Jurkat, Clone E6-1 (cell line): ENCODE results near the gene NCKIPSD.

ENCODE experiments used
- DNase-seq: peaks from one replicate; pipeline ENCODE4 v3.0.0-alpha.2; 2011; ENCODE audit warnings: low read depth, low spot score
- H3K4me3 ChIP-seq: 2 replicates; pipeline ENCODE4 v1.5.1; 2011; ENCODE audit warnings: mild to moderate bottlenecking, low read length, control low read depth, moderate library complexity

The NCKIPSD gene

DNA sequence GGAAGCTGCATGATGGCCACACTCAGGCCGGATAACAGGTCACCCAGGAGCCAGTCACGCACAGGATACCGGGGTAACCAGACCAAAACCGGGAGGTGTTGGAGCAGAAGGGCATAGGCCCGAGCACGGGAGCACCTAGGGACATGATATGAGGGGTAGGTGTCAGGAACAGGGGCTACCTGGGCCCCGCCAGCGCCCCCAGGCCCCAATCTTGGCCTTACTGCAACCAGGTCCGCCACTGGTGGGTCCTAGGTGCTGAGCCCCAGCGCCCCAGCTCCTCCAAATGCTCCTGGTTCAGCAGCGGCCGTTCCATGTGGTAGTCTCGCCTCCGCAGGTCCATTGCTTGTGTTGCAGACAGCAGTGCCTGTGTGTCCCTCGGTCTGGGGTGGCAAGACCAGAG lies 52.5 kb downstream of the NCKIPSD start:
- H3K4me3 ChIP-seq = no peak overlapping the region
- DNase-seq = no peak

DNA sequence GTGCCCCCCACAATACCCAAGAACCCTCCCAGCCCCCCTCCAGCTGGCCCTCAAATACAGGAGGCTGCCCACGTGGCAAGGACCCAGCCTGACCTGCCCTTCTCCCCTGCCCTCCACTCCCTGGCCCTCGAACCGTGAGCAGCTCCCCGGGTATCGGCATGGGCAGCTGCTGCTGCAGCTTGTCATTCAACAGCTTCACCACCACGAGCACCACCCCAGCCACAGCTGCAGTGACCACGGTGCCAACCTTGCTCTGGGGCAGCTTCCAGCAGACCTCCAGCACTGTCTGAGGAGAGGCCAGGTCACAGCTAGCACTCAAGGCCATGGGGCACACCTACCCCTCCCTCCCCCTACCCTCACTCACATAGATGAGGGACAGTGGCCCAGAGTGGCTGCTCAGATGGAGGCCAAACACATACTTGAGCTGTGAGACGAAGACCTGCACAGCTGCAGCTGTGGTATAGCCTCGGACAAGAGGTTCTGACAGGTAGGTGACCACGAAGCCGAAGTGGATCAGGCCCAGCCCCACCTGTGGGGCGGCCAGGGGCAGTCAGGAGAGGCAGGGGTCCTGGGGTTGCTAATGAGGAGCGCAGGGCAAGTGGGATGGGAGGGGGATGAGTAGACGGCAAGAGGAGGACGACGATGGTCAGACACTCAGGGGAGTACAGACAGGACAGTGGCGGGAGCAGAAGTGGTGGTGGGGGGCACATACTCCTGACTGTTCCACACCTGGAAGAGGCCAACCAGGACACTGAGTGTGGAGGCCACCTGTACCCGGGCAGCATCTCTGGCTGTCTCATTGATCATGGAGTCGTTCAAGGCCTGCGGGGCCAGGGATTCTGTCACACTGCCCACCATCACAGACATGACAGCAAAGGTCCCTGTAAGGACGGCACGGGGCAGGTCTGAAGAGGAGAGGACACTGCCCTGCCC lies 53.9 kb downstream of the NCKIPSD start:
- DNase-seq = no peak

DNA sequence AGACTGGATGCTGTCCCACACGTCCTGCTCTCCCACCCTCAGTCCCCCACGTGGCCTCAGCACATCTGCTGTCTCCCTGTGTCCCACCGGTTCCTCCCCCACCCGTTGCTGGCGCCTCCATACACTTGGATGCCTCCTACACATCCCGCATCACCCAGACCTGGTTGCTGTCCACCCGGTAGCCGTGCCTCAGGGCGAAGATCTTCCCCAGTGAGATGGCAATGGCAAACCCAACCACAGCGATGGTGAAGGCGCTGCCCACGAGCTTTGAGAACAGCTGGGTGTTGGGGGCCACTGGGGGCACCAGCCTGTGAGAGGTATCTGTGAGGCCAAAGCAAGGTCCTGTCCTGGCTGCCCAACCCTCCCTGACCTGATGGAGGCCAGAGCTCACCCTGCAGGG lies 54.9 kb downstream of the NCKIPSD start:
- no peak for DNase-seq
- no peak overlapping the region for H3K4me3 ChIP-seq

More for the DNA sequence above, 53.9 kb downstream of the NCKIPSD start:
- no peak overlapping the region for H3K4me3 ChIP-seq

DNA sequence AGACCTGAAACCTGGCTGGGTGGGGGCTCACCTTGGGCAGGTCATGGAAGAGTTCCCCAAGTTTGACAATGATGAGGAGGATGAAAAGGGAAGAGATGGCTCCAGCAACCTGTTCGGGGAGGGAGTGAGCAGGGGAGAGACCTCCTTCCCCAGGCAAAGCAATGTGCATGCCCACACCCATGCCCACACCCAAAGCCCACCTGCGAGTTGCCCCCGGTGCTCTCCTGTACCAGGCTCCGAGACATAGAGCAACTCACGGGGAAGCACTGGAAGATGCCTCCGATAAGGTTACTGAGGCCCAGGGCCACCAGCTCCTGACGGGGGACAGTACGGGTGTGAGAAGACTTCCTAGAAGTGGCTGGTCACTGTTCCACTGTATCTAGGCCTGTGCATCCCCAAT lies 55.3 kb downstream of the NCKIPSD start:
- DNase-seq = no peak
- no peak overlapping the region for H3K4me3 ChIP-seq

DNA sequence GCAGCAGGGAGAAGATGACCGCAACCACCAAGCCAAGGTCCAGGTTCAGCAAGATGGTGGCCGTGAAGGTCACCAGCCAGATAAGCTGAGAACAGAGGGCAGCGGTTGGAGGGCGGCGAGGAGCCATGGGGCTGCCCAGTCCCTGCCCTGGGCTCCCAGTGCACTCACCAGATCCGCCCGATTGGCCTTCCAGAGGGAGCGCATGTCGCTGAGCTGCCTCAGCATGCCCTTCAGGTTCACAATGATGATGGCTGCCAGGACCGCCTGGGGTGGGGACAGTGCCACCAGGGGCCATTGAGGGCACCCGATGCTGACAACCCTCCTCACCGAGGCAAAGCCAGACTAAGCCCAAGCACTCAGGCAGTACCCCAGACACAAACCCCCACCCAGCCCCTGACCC lies 55.8 kb downstream of the NCKIPSD start:
- H3K4me3 ChIP-seq = no peak overlapping the region
- no peak for DNase-seq

DNA sequence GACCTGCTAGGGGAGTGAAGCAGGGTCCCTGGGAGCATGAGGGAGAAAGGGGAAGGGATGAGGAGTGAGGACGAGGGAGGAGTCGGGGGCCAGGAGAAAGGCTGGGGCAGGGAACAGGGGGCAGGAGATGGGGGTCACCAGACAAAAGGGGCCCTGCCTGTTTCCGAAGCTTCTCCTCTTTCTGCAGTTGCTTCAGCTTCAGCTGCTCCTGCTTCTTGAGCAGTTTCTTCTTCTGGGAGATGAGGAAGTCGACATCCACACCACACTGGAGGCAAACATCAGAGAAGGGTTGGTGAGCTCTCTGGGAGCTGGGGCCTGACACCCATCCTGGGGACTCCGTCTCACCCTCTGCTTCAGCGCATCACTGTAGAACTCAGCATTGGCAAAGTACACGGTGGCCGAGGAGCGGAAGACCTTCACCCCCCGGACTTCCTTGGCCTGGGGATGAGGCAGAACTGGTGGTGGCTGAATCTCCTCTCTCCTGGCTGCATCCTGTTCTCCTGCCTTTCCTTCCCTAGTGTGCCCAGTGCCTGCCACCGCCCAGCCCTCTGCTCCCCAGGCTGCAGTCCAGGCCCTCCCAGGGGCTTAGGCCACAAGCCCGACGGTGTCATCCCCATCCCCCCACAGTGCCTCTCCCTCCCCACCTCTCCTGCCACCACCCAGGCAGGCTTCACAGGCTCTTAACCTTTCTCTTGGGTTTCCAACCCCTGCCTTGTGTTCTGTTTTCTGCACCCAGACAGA lies 57.3 kb downstream of the NCKIPSD start:
- H3K4me3 ChIP-seq = no peak overlapping the region
- no peak for DNase-seq

DNA sequence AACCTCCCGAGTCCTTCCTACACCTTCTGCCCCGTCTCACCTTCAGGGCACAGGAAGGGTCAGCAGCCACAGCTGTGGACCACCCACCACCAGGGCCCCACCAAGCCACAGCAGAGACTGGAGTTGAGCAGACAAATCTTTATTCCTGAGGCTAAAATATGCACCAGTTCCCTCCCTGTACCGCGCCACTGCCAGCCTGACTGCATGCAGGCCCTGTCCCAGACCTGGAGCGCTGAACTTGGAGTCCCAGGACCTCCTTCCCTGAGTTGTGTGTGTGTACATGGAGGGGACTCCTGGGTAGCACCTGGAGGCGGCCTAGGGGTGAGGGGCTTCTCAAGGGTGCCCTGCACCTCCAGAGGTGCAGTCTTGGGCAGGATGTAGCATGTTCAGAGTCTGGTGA lies 60.1 kb downstream of the NCKIPSD start:
- DNase-seq = no peak
- no peak overlapping the region for H3K4me3 ChIP-seq

DNA sequence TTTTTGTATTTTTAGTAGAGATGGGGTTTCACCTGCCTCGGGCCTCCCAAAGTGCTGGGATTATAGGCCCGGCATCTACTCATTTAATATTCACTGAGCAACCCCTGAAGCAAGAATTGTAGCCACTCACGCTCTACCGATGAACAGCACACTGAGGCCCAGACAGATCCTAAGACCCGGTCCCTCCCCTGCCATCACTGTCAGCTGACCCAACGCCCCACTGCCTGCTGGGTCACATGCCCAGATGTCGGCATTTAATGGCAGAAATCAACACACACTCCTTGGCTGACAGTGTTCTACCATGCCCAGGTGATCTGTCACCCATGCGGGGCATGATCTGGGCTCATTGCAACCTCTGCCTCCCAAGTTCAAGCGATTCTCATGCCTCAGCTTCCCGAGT lies 60.9 kb downstream of the NCKIPSD start:
- no peak overlapping the region for H3K4me3 ChIP-seq
- DNase-seq = no peak

DNA sequence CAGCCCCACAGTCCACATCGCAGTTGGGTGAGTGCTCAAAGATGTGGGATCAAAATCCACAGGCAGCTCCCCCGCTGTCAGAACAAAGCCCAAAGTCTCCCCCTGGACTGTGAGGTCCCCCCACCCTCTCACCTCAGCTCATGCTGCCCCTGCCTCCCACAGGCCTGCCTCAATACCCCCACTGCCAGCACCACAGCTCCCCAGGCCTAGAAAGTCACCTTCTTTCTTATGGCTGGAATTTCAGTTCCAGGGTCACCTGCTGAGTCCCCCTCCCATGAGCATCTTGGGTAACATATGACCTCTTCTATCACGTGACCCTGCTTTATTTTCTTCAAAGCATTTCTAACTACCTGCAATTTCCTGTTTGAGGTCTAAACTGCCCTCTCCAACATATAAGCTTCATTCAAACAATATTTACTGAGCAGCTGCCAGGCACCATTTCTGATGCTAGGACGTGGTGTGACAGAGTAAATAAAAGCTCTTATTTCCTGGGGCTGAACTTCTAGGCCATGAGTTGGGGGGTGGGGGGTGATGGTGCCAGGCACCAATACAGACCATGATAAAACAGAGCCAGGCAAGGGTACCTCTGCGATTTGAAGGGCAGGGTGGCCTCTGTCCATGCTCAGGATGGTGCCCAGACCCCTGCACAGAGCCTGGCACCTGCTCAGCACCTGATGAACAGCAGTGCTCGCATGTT lies 61.7 kb downstream of the NCKIPSD start:
- H3K4me3 ChIP-seq = no peak overlapping the region
- DNase-seq = peak; percentile 60
